MM.1S (cell line): ENCODE results near the gene TMPRSS3.

Source experiments
- EZH2 ChIP-seq: fragments of 300-600 bp; sonication (generic); optimal IDR thresholded peaks from 2 replicates; pipeline ENCODE3; 2017; ENCODE audit warnings: low read depth, mild to moderate bottlenecking, antibody characterized with exemption, low read length, mixed read lengths
- TF ChIP-seq, protein P1 (sequence below): fragments of 300-600 bp; sonication (generic); IDR thresholded peaks from 2 replicates; pipeline ENCODE4 v1.5.1; 2016; ENCODE audit warnings: antibody characterized with exemption, low read length, mixed read lengths

DNA sequence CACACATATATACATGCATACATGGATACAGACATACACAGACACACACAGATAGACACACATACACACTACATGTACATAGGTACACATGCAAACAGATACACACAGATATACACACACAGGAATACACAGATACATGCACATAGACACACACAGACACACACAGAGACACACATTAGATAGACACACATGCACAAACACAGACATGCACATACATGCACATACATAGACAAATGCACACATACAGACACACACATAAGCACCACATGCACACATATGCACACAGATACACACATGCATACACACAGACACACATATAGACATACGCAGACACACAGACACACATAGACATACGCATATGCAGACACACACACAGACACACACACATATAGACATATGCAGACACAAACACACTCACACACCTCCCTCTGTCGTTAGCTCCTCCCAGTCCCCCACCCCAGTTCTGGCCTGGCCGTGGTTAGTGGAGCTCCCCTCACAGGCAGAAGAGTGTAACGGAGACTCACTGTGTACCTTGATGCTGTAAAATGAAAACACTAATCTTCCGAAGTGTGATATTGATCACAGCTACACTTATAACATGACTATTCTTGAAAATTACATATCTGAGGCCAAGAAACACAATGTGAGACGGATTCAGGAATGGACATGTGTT, 15.5 kb upstream of the TMPRSS3 start:
- TF ChIP-seq, protein P1, sequence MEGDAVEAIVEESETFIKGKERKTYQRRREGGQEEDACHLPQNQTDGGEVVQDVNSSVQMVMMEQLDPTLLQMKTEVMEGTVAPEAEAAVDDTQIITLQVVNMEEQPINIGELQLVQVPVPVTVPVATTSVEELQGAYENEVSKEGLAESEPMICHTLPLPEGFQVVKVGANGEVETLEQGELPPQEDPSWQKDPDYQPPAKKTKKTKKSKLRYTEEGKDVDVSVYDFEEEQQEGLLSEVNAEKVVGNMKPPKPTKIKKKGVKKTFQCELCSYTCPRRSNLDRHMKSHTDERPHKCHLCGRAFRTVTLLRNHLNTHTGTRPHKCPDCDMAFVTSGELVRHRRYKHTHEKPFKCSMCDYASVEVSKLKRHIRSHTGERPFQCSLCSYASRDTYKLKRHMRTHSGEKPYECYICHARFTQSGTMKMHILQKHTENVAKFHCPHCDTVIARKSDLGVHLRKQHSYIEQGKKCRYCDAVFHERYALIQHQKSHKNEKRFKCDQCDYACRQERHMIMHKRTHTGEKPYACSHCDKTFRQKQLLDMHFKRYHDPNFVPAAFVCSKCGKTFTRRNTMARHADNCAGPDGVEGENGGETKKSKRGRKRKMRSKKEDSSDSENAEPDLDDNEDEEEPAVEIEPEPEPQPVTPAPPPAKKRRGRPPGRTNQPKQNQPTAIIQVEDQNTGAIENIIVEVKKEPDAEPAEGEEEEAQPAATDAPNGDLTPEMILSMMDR: no peak
- no peak for TF ChIP-seq EZH2
